Measurements from ENCODE around the gene SUPT5H.

SUPT5H gene

GRCh38 chr19:39465956-39466747 lies 20.8 kb downstream of the SUPT5H start:
- no peak for DNase-seq
- no peak for ATAC-seq (ENCODE audit: insufficient read depth, low read depth)
- Histone ChIP-seq H3K79me2 (ENCODE audit: insufficient read depth, low read length) (no peaks in the 10 kb centered on the region), H3K4me2 (ENCODE audit: insufficient read depth, low read length) (no peak overlapping the region), H3K9ac (ENCODE audit: low read depth, low read length) (no peak overlapping the region), H2AFZ (ENCODE audit: low read depth, low read length) (no peak overlapping the region), H3K4me3 (ENCODE audit: low read depth in 1 of 2, low read length in 2 of 2) (no peak overlapping the region), H3K9me3 (ENCODE audit: insufficient read depth, low read length, severe bottlenecking) (no peaks in the 10 kb centered on the region), H3K27ac (ENCODE audit: low read length) (no peak overlapping the region), H3K36me3 (ENCODE audit: insufficient read depth, low read length) (peaks cover 82% of the 10 kb centered on the region), H3K27me3 (ENCODE audit: insufficient read depth, low read length, poor library complexity) (no peaks in the 10 kb centered on the region), H4K20me1 (ENCODE audit: insufficient read depth, low read length) (peaks cover 3% of the 10 kb centered on the region; the same call in 1 of the 2 replicates), H3K4me1 (ENCODE audit: insufficient read depth, low read length) (no peaks in the 10 kb centered on the region)
- TF ChIP-seq, protein P1, sequence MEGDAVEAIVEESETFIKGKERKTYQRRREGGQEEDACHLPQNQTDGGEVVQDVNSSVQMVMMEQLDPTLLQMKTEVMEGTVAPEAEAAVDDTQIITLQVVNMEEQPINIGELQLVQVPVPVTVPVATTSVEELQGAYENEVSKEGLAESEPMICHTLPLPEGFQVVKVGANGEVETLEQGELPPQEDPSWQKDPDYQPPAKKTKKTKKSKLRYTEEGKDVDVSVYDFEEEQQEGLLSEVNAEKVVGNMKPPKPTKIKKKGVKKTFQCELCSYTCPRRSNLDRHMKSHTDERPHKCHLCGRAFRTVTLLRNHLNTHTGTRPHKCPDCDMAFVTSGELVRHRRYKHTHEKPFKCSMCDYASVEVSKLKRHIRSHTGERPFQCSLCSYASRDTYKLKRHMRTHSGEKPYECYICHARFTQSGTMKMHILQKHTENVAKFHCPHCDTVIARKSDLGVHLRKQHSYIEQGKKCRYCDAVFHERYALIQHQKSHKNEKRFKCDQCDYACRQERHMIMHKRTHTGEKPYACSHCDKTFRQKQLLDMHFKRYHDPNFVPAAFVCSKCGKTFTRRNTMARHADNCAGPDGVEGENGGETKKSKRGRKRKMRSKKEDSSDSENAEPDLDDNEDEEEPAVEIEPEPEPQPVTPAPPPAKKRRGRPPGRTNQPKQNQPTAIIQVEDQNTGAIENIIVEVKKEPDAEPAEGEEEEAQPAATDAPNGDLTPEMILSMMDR (IDR thresholded peaks at IDR 0.05; ENCODE audit: borderline replicate concordance, extremely low read depth, low read length, poor library complexity, severe bottlenecking): no peak
- no peak for TF ChIP-seq EZH2 (IDR thresholded peaks at IDR 0.05; ENCODE audit: borderline replicate concordance, low read depth, low read length, severe bottlenecking)

GRCh38 chr19:39467941-39468340 lies 22.6 kb downstream of the SUPT5H start:
- no peak overlapping the region for H3K9ac ChIP-seq (ENCODE audit: low read depth, low read length)
- no peaks in the 10 kb centered on the region for H3K9me3 ChIP-seq (ENCODE audit: insufficient read depth, low read length, severe bottlenecking)
- H3K36me3 ChIP-seq (ENCODE audit: insufficient read depth, low read length): peaks cover 92% of the 10 kb centered on the region
- ATAC-seq (ENCODE audit: insufficient read depth, low read depth) (no peak), DNase-seq (no peak)
- H3K4me2 ChIP-seq (ENCODE audit: insufficient read depth, low read length): no peak overlapping the region
- H3K27me3 ChIP-seq (ENCODE audit: insufficient read depth, low read length, poor library complexity): no peaks in the 10 kb centered on the region
- no peak overlapping the region for H3K27ac ChIP-seq (ENCODE audit: low read length)
- H4K20me1 ChIP-seq (ENCODE audit: insufficient read depth, low read length): peaks cover 3% of the 10 kb centered on the region; the same call in 1 of the 2 replicates
- TF ChIP-seq EZH2 (IDR thresholded peaks at IDR 0.05; ENCODE audit: borderline replicate concordance, low read depth, low read length, severe bottlenecking): no peak
- H3K79me2 ChIP-seq (ENCODE audit: insufficient read depth, low read length): no peaks in the 10 kb centered on the region
- no peak overlapping the region for H2AFZ ChIP-seq (ENCODE audit: low read depth, low read length)
- H3K4me1 ChIP-seq (ENCODE audit: insufficient read depth, low read length): no peaks in the 10 kb centered on the region
- no peak overlapping the region for H3K4me3 ChIP-seq (ENCODE audit: low read depth in 1 of 2, low read length in 2 of 2)

DNA sequence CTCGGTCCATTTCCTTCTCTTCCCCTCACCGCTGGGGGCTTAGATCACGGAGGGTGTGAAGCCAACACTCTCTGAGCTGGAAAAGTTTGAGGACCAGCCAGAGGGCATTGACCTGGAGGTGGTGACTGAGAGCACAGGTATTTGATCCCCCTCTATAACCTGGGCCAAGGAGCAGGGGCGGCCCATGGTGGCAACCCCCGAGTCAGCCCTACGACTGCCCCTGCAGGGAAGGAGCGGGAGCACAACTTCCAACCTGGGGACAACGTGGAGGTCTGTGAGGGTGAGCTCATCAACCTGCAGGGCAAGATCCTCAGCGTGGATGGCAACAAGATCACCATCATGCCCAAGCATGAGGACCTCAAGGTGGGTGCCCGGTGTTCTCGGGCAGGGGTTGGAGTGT lies 23.7 kb downstream of the SUPT5H start:
- no peaks in the 10 kb centered on the region for H3K79me2 ChIP-seq (ENCODE audit: insufficient read depth, low read length)
- TF ChIP-seq, protein P1 (IDR thresholded peaks at IDR 0.05; ENCODE audit: borderline replicate concordance, extremely low read depth, low read length, poor library complexity, severe bottlenecking): no peak
- no peak for TF ChIP-seq EZH2 (IDR thresholded peaks at IDR 0.05; ENCODE audit: borderline replicate concordance, low read depth, low read length, severe bottlenecking)
- peaks cover 96% of the 10 kb centered on the region for H3K36me3 ChIP-seq (ENCODE audit: insufficient read depth, low read length)
- no peak overlapping the region for H3K4me2 ChIP-seq (ENCODE audit: insufficient read depth, low read length)
- no peak overlapping the region for H3K9ac ChIP-seq (ENCODE audit: low read depth, low read length)
- no peak for ATAC-seq (ENCODE audit: insufficient read depth, low read depth)
- peaks cover 3% of the 10 kb centered on the region; the same call in 1 of the 2 replicates for H4K20me1 ChIP-seq (ENCODE audit: insufficient read depth, low read length)
- H3K27me3 ChIP-seq (ENCODE audit: insufficient read depth, low read length, poor library complexity): no peaks in the 10 kb centered on the region
- H3K9me3 ChIP-seq (ENCODE audit: insufficient read depth, low read length, severe bottlenecking): no peaks in the 10 kb centered on the region
- no peak overlapping the region for H3K4me3 ChIP-seq (ENCODE audit: low read depth in 1 of 2, low read length in 2 of 2)
- H3K4me1 ChIP-seq (ENCODE audit: insufficient read depth, low read length): no peaks in the 10 kb centered on the region
- DNase-seq: no peak
- H3K27ac ChIP-seq (ENCODE audit: low read length): no peak overlapping the region
- H2AFZ ChIP-seq (ENCODE audit: low read depth, low read length): no peak overlapping the region

DNA sequence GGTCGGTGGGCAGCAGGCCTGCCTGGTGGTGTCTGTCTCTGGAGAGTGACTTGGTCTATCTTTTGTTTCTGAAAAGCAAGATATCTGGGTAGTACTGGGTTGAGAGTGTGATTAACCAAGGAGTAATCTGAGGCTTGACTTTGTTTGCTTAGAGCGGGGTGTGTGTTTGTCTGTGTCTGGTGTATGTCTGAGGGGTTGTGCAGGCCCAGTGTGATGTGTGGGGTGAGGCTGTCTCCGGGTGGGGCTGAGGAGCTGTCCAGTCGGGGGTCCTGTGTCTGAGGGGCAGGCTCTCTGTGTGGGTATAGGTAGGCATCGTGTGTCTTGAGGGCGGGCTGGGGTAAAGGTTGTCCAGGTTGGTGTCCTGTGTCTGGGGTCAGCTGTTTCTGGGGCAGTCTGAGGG lies 24.2 kb downstream of the SUPT5H start:
- H3K4me1 ChIP-seq (ENCODE audit: insufficient read depth, low read length): no peaks in the 10 kb centered on the region
- peaks cover 96% of the 10 kb centered on the region for H3K36me3 ChIP-seq (ENCODE audit: insufficient read depth, low read length)
- H2AFZ ChIP-seq (ENCODE audit: low read depth, low read length): no peak overlapping the region
- H3K27me3 ChIP-seq (ENCODE audit: insufficient read depth, low read length, poor library complexity): no peaks in the 10 kb centered on the region
- H3K9me3 ChIP-seq (ENCODE audit: insufficient read depth, low read length, severe bottlenecking): no peaks in the 10 kb centered on the region
- no peaks in the 10 kb centered on the region for H3K79me2 ChIP-seq (ENCODE audit: insufficient read depth, low read length)
- H3K9ac ChIP-seq (ENCODE audit: low read depth, low read length): no peak overlapping the region
- no peak overlapping the region for H3K4me2 ChIP-seq (ENCODE audit: insufficient read depth, low read length)
- DNase-seq (no peak), ATAC-seq (ENCODE audit: insufficient read depth, low read depth) (no peak)
- no peak overlapping the region for H3K4me3 ChIP-seq (ENCODE audit: low read depth in 1 of 2, low read length in 2 of 2)
- H3K27ac ChIP-seq (ENCODE audit: low read length): no peak overlapping the region
- TF ChIP-seq, protein P1 (IDR thresholded peaks at IDR 0.05; ENCODE audit: borderline replicate concordance, extremely low read depth, low read length, poor library complexity, severe bottlenecking): no peak
- TF ChIP-seq EZH2 (IDR thresholded peaks at IDR 0.05; ENCODE audit: borderline replicate concordance, low read depth, low read length, severe bottlenecking): no peak
- H4K20me1 ChIP-seq (ENCODE audit: insufficient read depth, low read length): peaks cover 7% of the 10 kb centered on the region
